ENCODE results near the gene CFAP69. TPM values are rescaled to one million over a fixed set of nuclear protein-coding genes. Genes with fewer than 3 reads are reported as not detected.

CFAP69 gene
- total and polyA plus RNA-seq, 10 of the 15 experiments (the other 5 are each of a cell fraction or from before 2014, with no cell fraction given): 0.11 to 3.1 (median 0.48) TPM; not detected in 1

DNA sequence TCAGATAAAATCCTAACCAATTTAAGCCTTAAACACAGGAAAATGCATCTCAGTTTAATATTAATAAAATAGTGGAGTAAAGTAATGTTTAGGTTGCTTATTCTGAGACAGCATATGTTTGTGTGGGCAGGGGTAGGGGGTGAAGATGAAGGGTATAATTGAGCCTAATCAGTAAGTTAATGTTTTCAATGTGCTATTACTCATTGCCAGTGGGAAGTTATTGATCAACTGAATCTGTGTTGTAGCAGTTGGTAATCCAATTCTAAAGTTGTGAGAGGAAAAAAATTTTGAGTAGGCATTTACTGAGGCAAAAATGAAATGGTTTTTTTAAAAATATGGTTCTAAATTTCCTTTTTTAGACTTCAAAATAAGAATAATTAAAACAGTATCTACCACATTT lies 16.5 kb downstream of the CFAP69 start:
- in situ Hi-C loops (cut with MboI) (no loop called here), intact Hi-C loops (cut with micrococcal nuclease; ENCODE audit: unreplicated experiment) (no loop called here)
- no peaks in the 10 kb centered on the region for H3K79me2 ChIP-seq (ENCODE audit: control insufficient read depth, insufficient read depth, low read length)
- no peak for DNase-seq (ENCODE audit: low read depth, low spot score)
- no peak overlapping the region for H2AFZ ChIP-seq (ENCODE audit: control insufficient read depth, low read depth, low read length)
- H3K4me2 ChIP-seq (ENCODE audit: control insufficient read depth, insufficient read depth): no peak overlapping the region
- POLR2A ChIA-PET: interaction anchor here (1.0 to 2.1 kb wide), 2 partner anchors 11 to 34 kb away, joined by 3 to 9 read pairs; no protein-coding TSS in a partner anchor
- RAD21 ChIA-PET (ENCODE audit: unreplicated experiment): interaction anchor here (0.7 to 3.6 kb wide), 8 partner anchors 9 to 167 kb away, joined by 3 to 27 read pairs (median 4); partner anchors contain the start of genes CFAP69 and STEAP1
- no peak overlapping the region for H3K4me3 ChIP-seq
- H3K9ac ChIP-seq (ENCODE audit: control insufficient read depth, insufficient read depth, low read length): no peak overlapping the region
- no peak overlapping the region for H3K27ac ChIP-seq (ENCODE audit: control insufficient read depth, insufficient read depth)
- BruUV-seq (replicated peaks): no TSS peak
- peak; percentile 34; the same call in 2 of the 3 replicates for ATAC-seq
- H3K9me3 ChIP-seq (replicated peaks; ENCODE audit: control insufficient read depth, insufficient read depth, low read length): no peaks in the 10 kb centered on the region
- H4K20me1 ChIP-seq (ENCODE audit: control insufficient read depth, insufficient read depth): no peaks in the 10 kb centered on the region
- FAIRE-seq: no peak
- H3K36me3 ChIP-seq (ENCODE audit: control insufficient read depth in 2 of 2, insufficient read depth in 2 of 2, low read length in 1 of 2): no peaks in the 10 kb centered on the region
- no peaks in the 10 kb centered on the region for H3K4me1 ChIP-seq (ENCODE audit: control insufficient read depth, insufficient read depth, low read length)
- no peak for TF ChIP-seq BACH1 (IDR thresholded peaks at IDR 0.05; ENCODE audit: borderline replicate concordance)
- no peak for TF ChIP-seq TCF3 (IDR thresholded peaks at IDR 0.05; ENCODE audit: borderline replicate concordance, insufficient read depth, low read depth, low read length)
- SMC1A ChIA-PET (ENCODE audit: uncharacterized antibody, unreplicated experiment): interaction anchor here (0.8 to 2.7 kb wide), 10 partner anchors 10 to 355 kb away, joined by 3 to 39 read pairs (median 11); partner anchors contain the start of genes CFAP69 and STEAP1
- CTCF ChIA-PET: interaction anchor here (1.4 to 3.6 kb wide), 8 partner anchors 11 to 166 kb away, joined by 5 to 53 read pairs (median 18); partner anchors contain the start of gene STEAP1
- no peaks in the 10 kb centered on the region for H3K27me3 ChIP-seq (replicated peaks in 1 of 2; ENCODE audit: control insufficient read depth in 2 of 2, insufficient read depth in 2 of 2, low read length in 1 of 2)

DNA sequence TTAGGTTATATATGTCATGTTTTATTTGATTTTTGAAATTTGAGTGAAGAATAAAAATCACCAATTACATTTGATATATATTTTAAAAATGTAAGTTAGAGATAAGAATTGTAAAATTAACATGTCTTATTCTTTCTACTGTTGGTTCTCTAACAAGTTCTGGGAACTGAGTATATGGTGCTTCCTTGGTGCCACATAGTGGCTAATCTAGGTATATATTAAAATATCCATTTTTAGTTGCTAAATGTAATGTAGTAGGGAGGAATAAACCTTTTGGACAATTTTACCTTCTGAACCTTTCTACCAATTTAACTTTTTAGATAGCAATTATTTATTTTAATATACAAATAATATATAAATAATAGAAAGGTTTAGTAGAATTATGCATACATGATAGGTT lies 17.5 kb downstream of the CFAP69 start:
- intact Hi-C loops (cut with micrococcal nuclease; ENCODE audit: unreplicated experiment): loop anchor here (1.0 to 2.0 kb wide), 2 partner anchors 108 to 164 kb away; partner anchors contain the start of gene STEAP1

More for the DNA sequence above, 17.5 kb downstream of the CFAP69 start:
- no peak overlapping the region for H3K4me2 ChIP-seq (ENCODE audit: control insufficient read depth, insufficient read depth)
- in situ Hi-C loops (cut with MboI): no loop called here
- ChIA-PET POLR2A (no interaction called here), SMC1A (ENCODE audit: uncharacterized antibody, unreplicated experiment) (interaction anchor here (0.9 to 2.8 kb wide), 13 partner anchors 11 to 165 kb away, joined by 3 to 26 read pairs (median 6); partner anchors contain the start of genes STEAP1 and STEAP2), CTCF (interaction anchor here (0.9 to 3.2 kb wide), 8 partner anchors 11 to 164 kb away, joined by 3 to 50 read pairs (median 4); partner anchors contain the start of gene STEAP1), RAD21 (ENCODE audit: unreplicated experiment) (interaction anchor here (1.0 to 3.4 kb wide), 5 partner anchors 18 to 165 kb away, joined by 3 to 28 read pairs (median 10); partner anchors contain the start of genes STEAP1 and STEAP2)
- 0 out of 4 replicates have a peak, but pooled peaks cover 0 to under 1% of the 10 kb centered on the region in 2 experiments for H3K27me3 ChIP-seq (replicated peaks in 1 of 2; ENCODE audit: control insufficient read depth in 2 of 2, insufficient read depth in 2 of 2, low read length in 1 of 2)
- no peak overlapping the region for H3K27ac ChIP-seq (ENCODE audit: control insufficient read depth, insufficient read depth)
- H3K4me1 ChIP-seq (ENCODE audit: control insufficient read depth, insufficient read depth, low read length): no peaks in the 10 kb centered on the region
- BruUV-seq (replicated peaks): no TSS peak
- TF ChIP-seq, protein P1, sequence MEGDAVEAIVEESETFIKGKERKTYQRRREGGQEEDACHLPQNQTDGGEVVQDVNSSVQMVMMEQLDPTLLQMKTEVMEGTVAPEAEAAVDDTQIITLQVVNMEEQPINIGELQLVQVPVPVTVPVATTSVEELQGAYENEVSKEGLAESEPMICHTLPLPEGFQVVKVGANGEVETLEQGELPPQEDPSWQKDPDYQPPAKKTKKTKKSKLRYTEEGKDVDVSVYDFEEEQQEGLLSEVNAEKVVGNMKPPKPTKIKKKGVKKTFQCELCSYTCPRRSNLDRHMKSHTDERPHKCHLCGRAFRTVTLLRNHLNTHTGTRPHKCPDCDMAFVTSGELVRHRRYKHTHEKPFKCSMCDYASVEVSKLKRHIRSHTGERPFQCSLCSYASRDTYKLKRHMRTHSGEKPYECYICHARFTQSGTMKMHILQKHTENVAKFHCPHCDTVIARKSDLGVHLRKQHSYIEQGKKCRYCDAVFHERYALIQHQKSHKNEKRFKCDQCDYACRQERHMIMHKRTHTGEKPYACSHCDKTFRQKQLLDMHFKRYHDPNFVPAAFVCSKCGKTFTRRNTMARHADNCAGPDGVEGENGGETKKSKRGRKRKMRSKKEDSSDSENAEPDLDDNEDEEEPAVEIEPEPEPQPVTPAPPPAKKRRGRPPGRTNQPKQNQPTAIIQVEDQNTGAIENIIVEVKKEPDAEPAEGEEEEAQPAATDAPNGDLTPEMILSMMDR (IDR thresholded peaks at IDR 0.05 in 2 of 3, conservative IDR thresholded peaks at IDR 0.05 in 1 of 3; ENCODE audit: control insufficient read depth in 2 of 3, extremely low read depth in 1 of 3, insufficient read depth in 1 of 3, low read depth in 3 of 3, low read length in 3 of 3): peak; percentile 28 to 68 (median 32); a peak in 4 of 6 replicates
- TF ChIP-seq KLF5 (IDR thresholded peaks at IDR 0.05; ENCODE audit: partially characterized antibody): no peak
- no peak for TF ChIP-seq HDAC2 (IDR thresholded peaks at IDR 0.05)
- peak; percentile 82 for TF ChIP-seq RAD21 (IDR thresholded peaks at IDR 0.05; ENCODE audit: insufficient read depth, low read depth, low read length)
- TF ChIP-seq SMC3 (IDR thresholded peaks at IDR 0.05; ENCODE audit: borderline replicate concordance, low read length): peak; percentile 83
- H3K4me3 ChIP-seq: no peak overlapping the region
- FAIRE-seq (no peak), ATAC-seq (peak; percentile 92), DNase-seq (ENCODE audit: low read depth, low spot score) (no peak)
- H2AFZ ChIP-seq (ENCODE audit: control insufficient read depth, low read depth, low read length): no peak overlapping the region
- no peaks in the 10 kb centered on the region for H4K20me1 ChIP-seq (ENCODE audit: control insufficient read depth, insufficient read depth)
- H3K79me2 ChIP-seq (ENCODE audit: control insufficient read depth, insufficient read depth, low read length): no peaks in the 10 kb centered on the region
- no peaks in the 10 kb centered on the region for H3K9me3 ChIP-seq (replicated peaks; ENCODE audit: control insufficient read depth, insufficient read depth, low read length)
- no peak overlapping the region for H3K9ac ChIP-seq (ENCODE audit: control insufficient read depth, insufficient read depth, low read length)
- no peaks in the 10 kb centered on the region for H3K36me3 ChIP-seq (ENCODE audit: control insufficient read depth in 2 of 2, insufficient read depth in 2 of 2, low read length in 1 of 2)

All from GM12878 (cell line).